ENCODE results near the gene PRDM13.
A peak's percentile ranks its signal among the peaks of the same experiment; 100 is the strongest.

DNA sequence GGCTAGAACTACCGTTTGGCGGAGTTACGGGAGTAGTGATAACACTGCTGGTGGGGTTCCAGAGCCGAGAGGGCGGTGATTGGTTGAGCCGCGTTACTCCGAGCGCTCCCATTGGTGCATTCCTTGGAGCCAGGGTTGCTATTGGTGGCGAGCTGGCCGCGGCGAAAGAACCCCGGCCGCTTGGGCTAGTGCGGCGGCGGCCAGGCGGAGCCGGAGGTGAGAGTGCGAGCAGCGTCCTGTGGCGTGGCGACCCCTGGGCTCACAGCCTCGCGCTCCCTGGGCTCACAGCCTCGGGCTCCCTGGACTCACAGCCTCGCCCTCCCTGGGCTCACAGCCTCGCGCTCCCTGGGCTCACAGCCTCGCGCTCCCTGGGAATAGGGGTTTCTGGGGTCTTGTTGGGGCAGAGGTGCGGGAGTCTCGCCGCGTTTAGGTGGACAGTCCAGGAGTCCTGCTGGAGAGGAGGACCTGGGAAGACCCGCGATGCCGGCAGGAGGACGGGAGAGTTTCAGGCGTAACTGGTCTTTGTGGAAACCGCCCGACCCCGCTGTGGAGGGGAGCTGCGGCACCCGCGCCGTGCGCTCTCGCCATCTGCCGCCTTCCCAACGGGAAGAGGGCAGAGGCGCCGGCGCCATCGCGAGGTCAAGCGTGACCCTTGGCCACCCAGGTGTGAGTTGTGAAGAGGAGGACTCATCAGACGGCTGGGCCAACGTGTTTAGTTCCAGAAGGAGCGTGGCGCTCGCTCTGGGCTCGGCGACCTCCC, 12.2 kb downstream of the PRDM13 start:
- TF ChIP-seq, protein P1, sequence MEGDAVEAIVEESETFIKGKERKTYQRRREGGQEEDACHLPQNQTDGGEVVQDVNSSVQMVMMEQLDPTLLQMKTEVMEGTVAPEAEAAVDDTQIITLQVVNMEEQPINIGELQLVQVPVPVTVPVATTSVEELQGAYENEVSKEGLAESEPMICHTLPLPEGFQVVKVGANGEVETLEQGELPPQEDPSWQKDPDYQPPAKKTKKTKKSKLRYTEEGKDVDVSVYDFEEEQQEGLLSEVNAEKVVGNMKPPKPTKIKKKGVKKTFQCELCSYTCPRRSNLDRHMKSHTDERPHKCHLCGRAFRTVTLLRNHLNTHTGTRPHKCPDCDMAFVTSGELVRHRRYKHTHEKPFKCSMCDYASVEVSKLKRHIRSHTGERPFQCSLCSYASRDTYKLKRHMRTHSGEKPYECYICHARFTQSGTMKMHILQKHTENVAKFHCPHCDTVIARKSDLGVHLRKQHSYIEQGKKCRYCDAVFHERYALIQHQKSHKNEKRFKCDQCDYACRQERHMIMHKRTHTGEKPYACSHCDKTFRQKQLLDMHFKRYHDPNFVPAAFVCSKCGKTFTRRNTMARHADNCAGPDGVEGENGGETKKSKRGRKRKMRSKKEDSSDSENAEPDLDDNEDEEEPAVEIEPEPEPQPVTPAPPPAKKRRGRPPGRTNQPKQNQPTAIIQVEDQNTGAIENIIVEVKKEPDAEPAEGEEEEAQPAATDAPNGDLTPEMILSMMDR (IDR thresholded peaks at IDR 0.05; ENCODE audit: insufficient read depth, low read depth, low read length), result no peak
- peak; percentile 87 for TF ChIP-seq EZH2 (IDR thresholded peaks at IDR 0.05; ENCODE audit: insufficient read depth, low read length)

All from astrocyte (in vitro differentiated cells and primary cell).